ENCODE results near the gene XPO6. TPM values are rescaled to one million over a fixed set of nuclear protein-coding genes. Genes with fewer than 3 reads are reported as not detected.

The XPO6 gene
- total and polyA plus RNA-seq, 5 experiments from 2014 or later: 90.2 to 470 (median 109) TPM

- Mint-ChIP-seq H3K4me3 (peak overlapping the region; percentile 57 to 88 (median 84)), H3K27me3 (no peaks in the 10 kb centered on the region), H3K27ac (peak overlapping the region; percentile 95 to 100 (median 98)), H3K9me3 (no peaks in the 10 kb centered on the region), H3K36me3 (peaks cover 3 to 48% (median 14%) of the 10 kb centered on the region in 3 donors), H3K4me1 (peaks cover 42 to 89% (median 82%) of the 10 kb centered on the region in 4 donors)
- POLR2A ChIA-PET: interaction anchor here (0.8 to 5.1 kb wide), 16 partner anchors 8 to 83 kb away, joined by 3 to 93 read pairs (median 6); partner anchors contain the start of gene XPO6
- ATAC-seq: peak; percentile 3 to 4
- DNase-seq: peak in 4 of 10 donors; percentile 13 to 36 (median 31)
Observed at GRCh38 chr16:28193530-28194423, 18.0 kb downstream of the XPO6 start.

GRCh38 chr16:28192806-28193529 is 18.8 kb downstream of the XPO6 start:
- Mint-ChIP-seq H3K4me1 (peaks cover 46 to 95% (median 89%) of the 10 kb centered on the region in 4 donors), H3K27ac (peak overlapping the region; percentile 95 to 100 (median 98)), H3K9me3 (no peaks in the 10 kb centered on the region), H3K36me3 (peaks cover 3 to 54% (median 14%) of the 10 kb centered on the region in 3 donors), H3K27me3 (no peaks in the 10 kb centered on the region), H3K4me3 (peak overlapping the region; percentile 57 to 88 (median 84))
- ATAC-seq (peak; percentile 87 to 89), DNase-seq (peak; percentile 58 to 87 (median 81))
- POLR2A ChIA-PET: interaction anchor here (0.6 to 5.1 kb wide), 15 partner anchors 10 to 84 kb away, joined by 3 to 93 read pairs (median 6); partner anchors contain the start of gene XPO6

GRCh38 chr16:28191364-28191960 is 20.3 kb downstream of the XPO6 start:
- POLR2A ChIA-PET: interaction anchor here (0.6 to 5.1 kb wide), 9 partner anchors 9 to 740 kb away, joined by 3 to 93 read pairs (median 5); partner anchors contain the start of gene XPO6
- Mint-ChIP-seq H3K27me3 (no peaks in the 10 kb centered on the region), H3K27ac (peak overlapping the region; percentile 87 to 97 (median 94)), H3K4me3 (peak overlapping the region; percentile 31 to 72 (median 55)), H3K4me1 (peaks cover 50 to 98% (median 96%) of the 10 kb centered on the region in 4 donors), H3K9me3 (no peaks in the 10 kb centered on the region), H3K36me3 (peaks cover 3 to 48% (median 14%) of the 10 kb centered on the region in 3 donors)
- DNase-seq (no peak), ATAC-seq (no peak)

GRCh38 chr16:28189245-28189644 is 22.5 kb downstream of the XPO6 start:
- Mint-ChIP-seq H3K27ac (peak overlapping the region; percentile 77 to 97 (median 94)), H3K4me1 (peaks cover 45 to 96% (median 92%) of the 10 kb centered on the region in 4 donors), H3K4me3 (peak overlapping the region; percentile 60 to 83 (median 76)), H3K36me3 (peaks cover 2 to 40% (median 11%) of the 10 kb centered on the region in 3 donors), H3K9me3 (peaks cover 0 to 4% (median 0%) of the 10 kb centered on the region in 9 donors), H3K27me3 (no peaks in the 10 kb centered on the region)
- DNase-seq: no peak
- POLR2A ChIA-PET: interaction anchor here (0.6 to 3.3 kb wide), 12 partner anchors 9 to 657 kb away, joined by 3 to 30 read pairs (median 4); no protein-coding TSS in a partner anchor
- no peak for ATAC-seq

- H3K4me3 Mint-ChIP-seq: peak overlapping the region; percentile 60 to 83 (median 76)
- DNase-seq (no peak), ATAC-seq (no peak)
- H3K9me3 Mint-ChIP-seq: peaks cover 0 to 4% (median 0%) of the 10 kb centered on the region in 9 donors
- peak overlapping the region; percentile 77 to 97 (median 94) for H3K27ac Mint-ChIP-seq
- H3K27me3 Mint-ChIP-seq: no peaks in the 10 kb centered on the region
- peaks cover 9 to 50% (median 11%) of the 10 kb centered on the region in 3 donors for H3K36me3 Mint-ChIP-seq
- H3K4me1 Mint-ChIP-seq: peaks cover 47 to 96% (median 92%) of the 10 kb centered on the region in 4 donors
- POLR2A ChIA-PET: interaction anchor here (0.6 to 3.3 kb wide), 19 partner anchors 9 to 658 kb away, joined by 3 to 30 read pairs (median 5); no protein-coding TSS in a partner anchor
Observed at GRCh38 chr16:28188085-28188916, 23.5 kb downstream of the XPO6 start.

- ATAC-seq: peak; percentile 17 to 18
- Mint-ChIP-seq H3K27ac (peak overlapping the region; percentile 77 to 97 (median 92)), H3K4me3 (peak overlapping the region; percentile 37 to 81 (median 68)), H3K27me3 (no peaks in the 10 kb centered on the region), H3K9me3 (peaks cover 0 to 4% (median 0%) of the 10 kb centered on the region in 9 donors), H3K4me1 (peaks cover 46 to 96% (median 92%) of the 10 kb centered on the region in 4 donors), H3K36me3 (peaks cover 9 to 53% (median 10%) of the 10 kb centered on the region in 3 donors)
- DNase-seq: no peak
- POLR2A ChIA-PET: interaction anchor here (0.7 to 3.3 kb wide), 13 partner anchors 8 to 122 kb away, joined by 3 to 30 read pairs (median 5); no protein-coding TSS in a partner anchor
Observed at GRCh38 chr16:28187595-28188004, 24.2 kb downstream of the XPO6 start.

GRCh38 chr16:28186752-28187151 is 25.0 kb downstream of the XPO6 start:
- Mint-ChIP-seq H3K36me3 (peaks cover 8 to 55% (median 9%) of the 10 kb centered on the region in 3 donors), H3K4me3 (peak overlapping the region; percentile 39 to 81 (median 72)), H3K27ac (peak overlapping the region; percentile 77 to 97 (median 92)), H3K4me1 (peaks cover 48 to 99% (median 94%) of the 10 kb centered on the region in 4 donors), H3K9me3 (peaks cover 0 to 4% (median 0%) of the 10 kb centered on the region in 9 donors), H3K27me3 (no peaks in the 10 kb centered on the region)
- DNase-seq: peak in 4 of 10 donors; percentile 33 to 53 (median 44)
- POLR2A ChIA-PET: interaction anchor here (0.5 to 3.3 kb wide), 15 partner anchors 8 to 983 kb away, joined by 3 to 30 read pairs (median 4); partner anchors contain the start of gene SBK1
- ATAC-seq: peak; percentile 69 to 72

GRCh38 chr16:28185696-28186095 is 26.1 kb downstream of the XPO6 start:
- peaks cover 8 to 55% (median 9%) of the 10 kb centered on the region in 3 donors for H3K36me3 Mint-ChIP-seq
- H3K4me3 Mint-ChIP-seq: peak overlapping the region in 9 of 10 donors; percentile 22 to 74 (median 41)
- peaks cover 54 to 99% (median 94%) of the 10 kb centered on the region in 4 donors for H3K4me1 Mint-ChIP-seq
- H3K9me3 Mint-ChIP-seq: peaks cover 0 to 4% (median 0%) of the 10 kb centered on the region in 9 donors
- no peaks in the 10 kb centered on the region for H3K27me3 Mint-ChIP-seq
- DNase-seq (no peak), ATAC-seq (no peak)
- H3K27ac Mint-ChIP-seq: peak overlapping the region; percentile 77 to 97 (median 92)
- POLR2A ChIA-PET: interaction anchor here (0.6 to 2.6 kb wide), 5 partner anchors 9 to 118 kb away, joined by 3 to 11 read pairs (median 3); no protein-coding TSS in a partner anchor

GRCh38 chr16:28184625-28185024 is 27.1 kb downstream of the XPO6 start:
- peaks cover 0 to 4% (median 0%) of the 10 kb centered on the region in 9 donors for H3K9me3 Mint-ChIP-seq
- no peaks in the 10 kb centered on the region for H3K27me3 Mint-ChIP-seq
- DNase-seq (no peak), ATAC-seq (no peak)
- H3K36me3 Mint-ChIP-seq: peaks cover 9 to 56% (median 10%) of the 10 kb centered on the region in 3 donors
- peak overlapping the region in 9 of 10 donors; percentile 70 to 97 (median 91) for H3K27ac Mint-ChIP-seq
- POLR2A ChIA-PET: interaction anchor here (0.7 to 2.1 kb wide), 2 partner anchors 25 to 50 kb away, joined by 3 to 10 read pairs; no protein-coding TSS in a partner anchor
- H3K4me1 Mint-ChIP-seq: peaks cover 55 to 96% (median 93%) of the 10 kb centered on the region in 4 donors
- peak overlapping the region in 2 of 10 donors; percentile 19 to 20 for H3K4me3 Mint-ChIP-seq

GRCh38 chr16:28183930-28184329 is 27.8 kb downstream of the XPO6 start:
- DNase-seq (no peak), ATAC-seq (no peak)
- Mint-ChIP-seq H3K4me3 (peak overlapping the region in 8 of 10 donors; percentile 4 to 78 (median 48)), H3K36me3 (peaks cover 9 to 58% (median 14%) of the 10 kb centered on the region in 3 donors), H3K27ac (peak overlapping the region; percentile 57 to 97 (median 92)), H3K27me3 (no peaks in the 10 kb centered on the region), H3K4me1 (peaks cover 54 to 96% (median 92%) of the 10 kb centered on the region in 4 donors), H3K9me3 (peaks cover 0 to 4% (median 0%) of the 10 kb centered on the region in 9 donors)
- POLR2A ChIA-PET: interaction anchor here (0.6 to 2.1 kb wide), 9 partner anchors 8 to 123 kb away, joined by 3 to 10 read pairs (median 3); no protein-coding TSS in a partner anchor

Measured in naive thymus-derived CD8-positive, alpha-beta T cell (primary cell).